Suprapubic skin (tissue), 4 donors: Measurements from ENCODE around the gene PPIE.

Source experiments
- POLR2A ChIP-seq, 2 donors: fragments of 450-650 bp; IDR thresholded peaks; one replicate each; pipeline ENCODE4 v1.6.1; 2017; ENCODE audit warnings: antibody characterized with exemption in 2 of 2, mild to moderate bottlenecking in 2 of 2, moderate library complexity in 2 of 2
- POLR2AphosphoS5 ChIP-seq, 3 donors: sonication (generic); formaldehyde crosslinking; IDR thresholded peaks; one replicate each; pipeline ENCODE4 v1.6.1; 2017; ENCODE audit warnings: antibody characterized with exemption in 3 of 3
- TF ChIP-seq, protein P1 (sequence below), 2 donors: fragments of 200-600 bp in 1 of 2; fragments of 450-650 bp in 1 of 2; sonication (generic) in 1 of 2; IDR thresholded peaks; one replicate each; pipeline ENCODE4 v1.5.1; 2016 to 2019; ENCODE audit warnings: antibody characterized with exemption in 2 of 2, mild to moderate bottlenecking in 1 of 2, moderate library complexity in 1 of 2

DNA sequence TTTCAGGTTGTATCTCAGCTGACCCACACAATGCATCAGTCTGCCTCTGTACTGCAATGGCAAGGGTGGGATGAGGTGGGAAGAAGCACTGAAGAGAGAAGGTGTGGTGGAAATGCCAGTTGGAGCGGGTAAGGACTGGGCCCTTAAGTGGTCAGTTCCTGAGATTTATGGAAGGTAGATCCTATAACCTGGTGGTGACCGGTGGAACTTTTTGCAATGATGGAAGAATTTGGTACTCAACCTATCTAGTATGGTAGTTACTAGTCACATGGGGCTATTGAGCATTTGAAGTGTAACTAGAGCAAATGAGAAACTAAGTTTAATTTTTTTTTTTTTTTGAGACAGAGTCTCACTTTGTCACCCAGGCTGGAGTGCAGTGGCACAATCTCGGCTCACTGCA lies 39.3 kb upstream of the PPIE start:
- TF ChIP-seq POLR2AphosphoS5 (IDR thresholded peaks at IDR 0.05) (no peak), POLR2A (IDR thresholded peaks at IDR 0.05) (no peak)
- TF ChIP-seq, protein P1, sequence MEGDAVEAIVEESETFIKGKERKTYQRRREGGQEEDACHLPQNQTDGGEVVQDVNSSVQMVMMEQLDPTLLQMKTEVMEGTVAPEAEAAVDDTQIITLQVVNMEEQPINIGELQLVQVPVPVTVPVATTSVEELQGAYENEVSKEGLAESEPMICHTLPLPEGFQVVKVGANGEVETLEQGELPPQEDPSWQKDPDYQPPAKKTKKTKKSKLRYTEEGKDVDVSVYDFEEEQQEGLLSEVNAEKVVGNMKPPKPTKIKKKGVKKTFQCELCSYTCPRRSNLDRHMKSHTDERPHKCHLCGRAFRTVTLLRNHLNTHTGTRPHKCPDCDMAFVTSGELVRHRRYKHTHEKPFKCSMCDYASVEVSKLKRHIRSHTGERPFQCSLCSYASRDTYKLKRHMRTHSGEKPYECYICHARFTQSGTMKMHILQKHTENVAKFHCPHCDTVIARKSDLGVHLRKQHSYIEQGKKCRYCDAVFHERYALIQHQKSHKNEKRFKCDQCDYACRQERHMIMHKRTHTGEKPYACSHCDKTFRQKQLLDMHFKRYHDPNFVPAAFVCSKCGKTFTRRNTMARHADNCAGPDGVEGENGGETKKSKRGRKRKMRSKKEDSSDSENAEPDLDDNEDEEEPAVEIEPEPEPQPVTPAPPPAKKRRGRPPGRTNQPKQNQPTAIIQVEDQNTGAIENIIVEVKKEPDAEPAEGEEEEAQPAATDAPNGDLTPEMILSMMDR (IDR thresholded peaks at IDR 0.05): no peak
